ENCODE results near the gene THBS2.

The THBS2 gene

DNA sequence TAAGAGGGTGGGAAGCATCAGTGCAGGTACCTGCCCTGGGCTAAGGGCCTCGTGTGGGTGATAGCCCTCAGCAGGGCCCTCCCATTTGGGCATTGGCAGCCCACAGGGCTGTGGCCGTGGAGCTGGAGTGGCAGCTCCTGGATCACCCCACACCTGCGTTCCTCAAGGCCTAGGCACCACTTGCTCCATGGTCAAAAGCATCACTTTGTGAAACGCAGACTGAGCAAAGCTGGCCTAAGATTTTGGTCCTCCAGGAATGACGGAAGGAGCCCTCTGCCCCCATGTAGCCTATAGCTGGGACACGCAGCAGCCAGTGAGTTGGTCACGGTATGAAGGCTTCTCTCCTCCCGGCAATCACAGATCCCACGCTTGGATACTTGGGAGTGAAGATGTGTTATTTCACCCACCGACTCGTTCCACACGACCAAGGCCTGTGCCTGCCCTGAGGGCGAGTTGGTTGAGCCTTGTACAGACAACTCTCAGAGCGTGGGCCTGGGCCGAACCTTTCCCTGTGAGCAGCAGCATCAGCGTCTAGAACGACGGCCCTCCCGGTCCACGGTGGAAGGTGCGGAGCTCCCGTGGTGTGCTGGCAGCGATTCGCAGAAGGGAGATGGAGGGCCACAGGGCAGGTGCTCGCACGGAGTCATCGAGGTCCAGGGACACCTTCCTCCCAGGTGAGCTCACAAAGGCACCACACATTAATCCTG, 39.7 kb downstream of the THBS2 start:
- H3K36me3 ChIP-seq (replicated peaks; ENCODE audit: insufficient read depth, low read length): no peaks in the 10 kb centered on the region
- TF ChIP-seq, protein P1, sequence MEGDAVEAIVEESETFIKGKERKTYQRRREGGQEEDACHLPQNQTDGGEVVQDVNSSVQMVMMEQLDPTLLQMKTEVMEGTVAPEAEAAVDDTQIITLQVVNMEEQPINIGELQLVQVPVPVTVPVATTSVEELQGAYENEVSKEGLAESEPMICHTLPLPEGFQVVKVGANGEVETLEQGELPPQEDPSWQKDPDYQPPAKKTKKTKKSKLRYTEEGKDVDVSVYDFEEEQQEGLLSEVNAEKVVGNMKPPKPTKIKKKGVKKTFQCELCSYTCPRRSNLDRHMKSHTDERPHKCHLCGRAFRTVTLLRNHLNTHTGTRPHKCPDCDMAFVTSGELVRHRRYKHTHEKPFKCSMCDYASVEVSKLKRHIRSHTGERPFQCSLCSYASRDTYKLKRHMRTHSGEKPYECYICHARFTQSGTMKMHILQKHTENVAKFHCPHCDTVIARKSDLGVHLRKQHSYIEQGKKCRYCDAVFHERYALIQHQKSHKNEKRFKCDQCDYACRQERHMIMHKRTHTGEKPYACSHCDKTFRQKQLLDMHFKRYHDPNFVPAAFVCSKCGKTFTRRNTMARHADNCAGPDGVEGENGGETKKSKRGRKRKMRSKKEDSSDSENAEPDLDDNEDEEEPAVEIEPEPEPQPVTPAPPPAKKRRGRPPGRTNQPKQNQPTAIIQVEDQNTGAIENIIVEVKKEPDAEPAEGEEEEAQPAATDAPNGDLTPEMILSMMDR (IDR thresholded peaks at IDR 0.05; ENCODE audit: low read length): no peak
- TF ChIP-seq EZH2 (optimal IDR thresholded peaks at IDR 0.05; ENCODE audit: low read depth, low read length) (no peak), EZH2phosphoT487 (IDR thresholded peaks at IDR 0.05; ENCODE audit: low read length) (no peak)
- no peaks in the 10 kb centered on the region for H3K27me3 ChIP-seq (replicated peaks; ENCODE audit: insufficient read depth, low read length)
- DNase-seq: no peak
- H3K4me2 ChIP-seq (ENCODE audit: low read depth, low read length): no peak overlapping the region
- H3K79me2 ChIP-seq (ENCODE audit: low read length): no peaks in the 10 kb centered on the region
- H4K20me1 ChIP-seq (ENCODE audit: insufficient read depth, low read length): no peaks in the 10 kb centered on the region
- no peaks in the 10 kb centered on the region for H3K9me2 ChIP-seq (replicated peaks; ENCODE audit: insufficient read depth, low read length)
- H3K9me3 ChIP-seq (replicated peaks; ENCODE audit: insufficient read depth, low read length): no peaks in the 10 kb centered on the region
- H3K27ac ChIP-seq (ENCODE audit: low read length): no peak overlapping the region
- H2AFZ ChIP-seq (ENCODE audit: low read length): no peak overlapping the region
- H3F3A ChIP-seq (ENCODE audit: insufficient read depth, low read length): no peaks in the 10 kb centered on the region
- H3K9ac ChIP-seq (ENCODE audit: low read length): no peak overlapping the region
- H3K4me1 ChIP-seq (ENCODE audit: low read length): no peaks in the 10 kb centered on the region
- H3K4me3 ChIP-seq (ENCODE audit: low read length): no peak overlapping the region

DNA sequence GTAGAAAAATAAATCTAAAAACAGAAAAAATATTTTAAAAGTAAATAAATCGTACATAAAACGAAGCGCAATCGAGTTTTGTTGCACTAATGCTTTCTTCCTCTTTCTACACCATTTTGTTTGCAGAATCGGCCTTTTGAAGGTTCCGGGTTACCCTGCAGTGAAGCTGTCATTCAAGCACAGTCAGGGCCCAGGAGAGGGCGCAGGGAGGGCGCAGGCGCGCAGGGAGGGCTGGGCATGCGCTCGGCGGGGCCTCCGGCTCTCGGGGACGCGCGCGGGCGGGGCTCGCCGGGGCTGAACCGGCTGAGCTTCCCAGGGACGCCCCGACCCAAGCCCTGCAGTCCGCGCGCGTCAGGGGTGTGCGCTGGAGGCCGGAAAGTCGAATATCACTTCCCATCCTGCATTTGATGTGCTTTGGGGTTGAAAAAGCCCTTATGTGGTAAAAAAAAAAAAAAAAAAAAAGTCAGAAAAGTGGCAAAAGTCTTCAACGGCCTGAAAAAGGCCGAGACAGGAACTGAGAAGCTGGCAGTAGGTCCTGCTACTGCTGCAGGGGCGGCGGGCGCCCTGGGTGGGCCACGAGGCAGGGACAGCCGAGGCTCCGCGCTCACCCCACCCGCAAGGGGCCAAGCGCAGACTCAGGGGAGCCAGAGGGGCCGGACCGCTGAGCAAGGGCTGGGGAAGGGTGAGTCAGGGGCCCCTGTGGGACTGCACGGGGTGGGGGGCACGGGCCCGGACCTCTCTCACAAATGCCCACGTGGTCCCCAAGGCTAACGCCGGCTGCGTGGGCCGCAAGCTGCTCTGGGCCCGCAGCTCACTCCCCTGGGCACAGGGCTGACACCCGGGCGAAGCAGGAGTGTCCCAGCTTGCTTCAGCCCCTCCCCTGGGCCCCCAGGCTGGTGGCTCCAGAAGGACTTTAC, 40.5 kb downstream of the THBS2 start:
- Histone ChIP-seq H3K9me2 (replicated peaks; ENCODE audit: insufficient read depth, low read length) (no peaks in the 10 kb centered on the region), H3K4me2 (ENCODE audit: low read depth, low read length) (peak overlapping the region; percentile 29; the same call in 1 of the 2 replicates), H3K9ac (ENCODE audit: low read length) (no peak overlapping the region), H3K27ac (ENCODE audit: low read length) (no peak overlapping the region), H3K79me2 (ENCODE audit: low read length) (no peaks in the 10 kb centered on the region), H3K36me3 (replicated peaks; ENCODE audit: insufficient read depth, low read length) (no peaks in the 10 kb centered on the region), H2AFZ (ENCODE audit: low read length) (no peak overlapping the region), H3K4me3 (ENCODE audit: low read length) (no peak overlapping the region), H3K9me3 (replicated peaks; ENCODE audit: insufficient read depth, low read length) (no peaks in the 10 kb centered on the region), H3K27me3 (replicated peaks; ENCODE audit: insufficient read depth, low read length) (no peaks in the 10 kb centered on the region), H3F3A (ENCODE audit: insufficient read depth, low read length) (no peaks in the 10 kb centered on the region), H3K4me1 (ENCODE audit: low read length) (no peaks in the 10 kb centered on the region), H4K20me1 (ENCODE audit: insufficient read depth, low read length) (no peaks in the 10 kb centered on the region)
- TF ChIP-seq, protein P1 (IDR thresholded peaks at IDR 0.05; ENCODE audit: low read length): 0 out of 2 replicates have a peak, but pooled peaks have one; percentile 10
- no peak for TF ChIP-seq EZH2phosphoT487 (IDR thresholded peaks at IDR 0.05; ENCODE audit: low read length)
- DNase-seq: peak; percentile 67

DNA sequence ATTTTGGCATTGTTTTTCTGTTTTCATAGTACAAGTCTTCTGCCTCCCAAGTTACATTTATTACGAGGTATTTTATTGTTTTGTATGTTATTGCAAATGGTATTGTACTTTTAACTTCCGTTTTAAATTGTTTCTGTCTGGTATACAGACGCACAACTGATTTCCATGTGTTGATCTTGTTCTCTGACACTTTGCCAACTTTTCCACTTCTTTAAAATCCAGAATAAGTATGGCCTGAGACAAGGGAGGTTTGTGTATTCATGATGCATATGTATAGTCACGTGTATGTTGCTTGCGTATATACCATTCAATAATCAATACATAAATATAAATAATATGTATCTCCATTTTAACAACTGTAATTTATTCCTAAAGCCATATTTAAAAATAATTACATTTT, 41.2 kb downstream of the THBS2 start:
- Histone ChIP-seq H3K27me3 (replicated peaks; ENCODE audit: insufficient read depth, low read length) (no peaks in the 10 kb centered on the region), H3K27ac (ENCODE audit: low read length) (no peak overlapping the region), H3K4me2 (ENCODE audit: low read depth, low read length) (no peak overlapping the region), H3K9me3 (replicated peaks; ENCODE audit: insufficient read depth, low read length) (no peaks in the 10 kb centered on the region), H3K9me2 (replicated peaks; ENCODE audit: insufficient read depth, low read length) (no peaks in the 10 kb centered on the region), H3K36me3 (replicated peaks; ENCODE audit: insufficient read depth, low read length) (no peaks in the 10 kb centered on the region), H4K20me1 (ENCODE audit: insufficient read depth, low read length) (no peaks in the 10 kb centered on the region), H3K79me2 (ENCODE audit: low read length) (no peaks in the 10 kb centered on the region), H3K4me1 (ENCODE audit: low read length) (no peaks in the 10 kb centered on the region), H3K9ac (ENCODE audit: low read length) (no peak overlapping the region), H2AFZ (ENCODE audit: low read length) (no peak overlapping the region; the same call in 1 of the 2 replicates), H3K4me3 (ENCODE audit: low read length) (no peak overlapping the region), H3F3A (ENCODE audit: insufficient read depth, low read length) (no peaks in the 10 kb centered on the region)
- no peak for DNase-seq
- TF ChIP-seq EZH2 (optimal IDR thresholded peaks at IDR 0.05; ENCODE audit: low read depth, low read length): no peak
- no peak for TF ChIP-seq EZH2phosphoT487 (IDR thresholded peaks at IDR 0.05; ENCODE audit: low read length)
- TF ChIP-seq, protein P1 (IDR thresholded peaks at IDR 0.05; ENCODE audit: low read length): no peak
